ENCODE measurements around the gene WNK2. TPM values are rescaled to one million over a fixed set of nuclear protein-coding genes. Genes with fewer than 3 reads are reported as not detected.

Gene WNK2
- total RNA-seq, 1 experiment from 2014 or later = 69.4 TPM

GRCh38 chr9:93240891-93241334 is 57.0 kb downstream of the WNK2 start:
- Histone ChIP-seq H3K4ac (ENCODE audit: low read depth, low read length) (no peak overlapping the region), H3K18ac (ENCODE audit: insufficient read length, low read depth, low read length) (no peak overlapping the region), H2AFZ (ENCODE audit: low read length) (no peak overlapping the region), H4K91ac (ENCODE audit: insufficient read length, low read depth, low read length) (no peak overlapping the region), H3K9me3 (ENCODE audit: control insufficient read depth, low read depth, low read length) (no peaks in the 10 kb centered on the region), H3K79me1 (ENCODE audit: insufficient read depth, low read depth, low read length, poor library complexity, severe bottlenecking) (no peaks in the 10 kb centered on the region), H4K8ac (replicated peaks; ENCODE audit: insufficient read length, low read depth, low read length) (no peak overlapping the region), H3K23me2 (ENCODE audit: insufficient read length, low read depth, low read length, poor library complexity, severe bottlenecking) (no peaks in the 10 kb centered on the region), H2BK12ac (ENCODE audit: insufficient read length, low read depth, low read length) (no peak overlapping the region), H3K9ac (ENCODE audit: extremely low read depth, insufficient read length, low read length) (no peak overlapping the region), H3K23ac (ENCODE audit: insufficient read length, low read depth, low read length) (no peak overlapping the region), H3K4me2 (ENCODE audit: insufficient read depth, insufficient read length, low read length) (no peak overlapping the region), H4K20me1 (ENCODE audit: control insufficient read depth, insufficient read depth, insufficient read length) (no peaks in the 10 kb centered on the region), H2BK5ac (ENCODE audit: insufficient read length, low read length) (no peak overlapping the region), H2BK120ac (ENCODE audit: low read depth, low read length, poor library complexity, severe bottlenecking) (no peak overlapping the region), H3K27ac (ENCODE audit: insufficient read length, low read depth, low read length) (no peak overlapping the region), H3K27me3 (ENCODE audit: insufficient read depth, low read length) (no peaks in the 10 kb centered on the region), H3K14ac (ENCODE audit: insufficient read depth, low read length) (no peak overlapping the region), H4K5ac (ENCODE audit: insufficient read length, low read depth, low read length) (no peak overlapping the region), H2BK15ac (ENCODE audit: low read depth, low read length) (no peak overlapping the region), H3K4me1 (ENCODE audit: insufficient read depth, low read length) (no peaks in the 10 kb centered on the region), H3K56ac (ENCODE audit: insufficient read length, low read depth, low read length) (no peak overlapping the region), H3T11ph (ENCODE audit: low read length) (no peak overlapping the region), H3K79me2 (ENCODE audit: insufficient read depth, low read length) (no peaks in the 10 kb centered on the region), H2BK20ac (ENCODE audit: low read depth, low read length, poor library complexity, severe bottlenecking) (no peak overlapping the region), H2AK5ac (ENCODE audit: insufficient read length, low read length) (no peak overlapping the region)
- H3K36me3 Mint-ChIP-seq (ENCODE audit: insufficient read depth in 1 of 3, low read depth in 3 of 3) = peaks cover 15 to 27% (median 22%) of the 10 kb centered on the region in 3 experiments
- H3K27me3 Mint-ChIP-seq (ENCODE audit: low read depth) = no peaks in the 10 kb centered on the region
- H3K4me3 Mint-ChIP-seq = no peak overlapping the region
- no CpG with 5 or more reads among the region's 9 CpGs for WGBS (ENCODE audit: extremely low coverage, insufficient read length, low lambda C conversion rate)
- no peak for DNase-seq
- peaks cover 10 to 20% of the 10 kb centered on the region in 2 experiments for H3K4me1 Mint-ChIP-seq
- peak overlapping the region in 1 of 3 experiments; percentile 30; a peak in 2 of 7 replicates for H3K27ac Mint-ChIP-seq
- TF ChIP-seq CTCF (conservative IDR thresholded peaks at IDR 0.05) = no peak
- H3K9me3 Mint-ChIP-seq = no peaks in the 10 kb centered on the region

Measured in H9 (cell line).